Stimulated activated CD8-positive, alpha-beta memory T cell treated with anti-CD3 and anti-CD28 coated beads, Interleukin-4, amount 100 ng/mL, for 1 hour (primary cell): ENCODE measurements around the gene FAM120B.

Source experiments
- DNase-seq, 2 donors: peaks; one replicate each; pipeline ENCODE4 v3.0.0-alpha.2; 2020; ENCODE audit warnings: low read depth in 2 of 2, low spot score in 1 of 2

FAM120B gene

GRCh38 chr6:170355661-170356060 is 49.1 kb downstream of the FAM120B start:
- no peak for DNase-seq

- DNase-seq = no peak
Observed at GRCh38 chr6:170357812-170358211, 51.3 kb downstream of the FAM120B start.

DNA sequence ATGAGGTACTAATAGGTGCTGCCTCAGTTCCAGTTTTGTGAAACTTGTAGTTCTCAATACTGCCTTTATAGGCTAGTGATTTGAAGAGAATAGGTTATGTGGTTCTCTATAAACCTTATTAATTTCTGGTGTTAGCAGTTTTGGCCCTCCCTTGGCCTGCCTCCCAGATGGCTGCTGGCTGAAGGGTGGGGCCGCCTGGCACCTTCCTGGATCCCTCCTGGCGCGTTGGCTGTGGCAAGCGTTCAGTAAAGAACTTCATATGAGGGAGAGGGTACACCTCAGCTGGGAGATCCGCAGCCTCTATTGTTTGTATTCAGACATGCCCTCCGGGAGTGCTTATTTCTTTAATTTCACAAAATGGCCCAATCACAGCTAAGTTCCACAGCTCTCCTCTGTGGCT is 51.9 kb downstream of the FAM120B start:
- DNase-seq = no peak

- DNase-seq = no peak
Observed at GRCh38 chr6:170360476-170360875, 53.9 kb downstream of the FAM120B start.

DNA sequence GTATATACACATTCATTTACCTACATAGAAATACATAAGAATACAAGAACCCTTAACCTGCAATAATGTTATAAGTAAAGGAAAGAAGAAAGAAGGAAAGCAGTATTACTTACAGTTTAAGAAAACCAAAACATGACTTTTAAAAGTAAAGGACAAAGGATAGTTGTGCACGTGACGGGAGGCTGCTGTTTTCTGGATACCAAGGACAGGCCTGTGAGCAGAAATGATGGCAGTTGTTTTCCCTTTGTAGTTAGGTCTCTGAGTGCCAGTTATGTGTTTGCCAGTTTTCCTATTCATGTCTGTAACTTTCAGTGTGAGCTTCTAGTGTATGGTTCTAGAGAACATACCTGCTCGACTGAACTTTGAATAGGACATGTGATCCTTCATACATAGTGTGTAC is 54.8 kb downstream of the FAM120B start:
- DNase-seq = no peak

DNA sequence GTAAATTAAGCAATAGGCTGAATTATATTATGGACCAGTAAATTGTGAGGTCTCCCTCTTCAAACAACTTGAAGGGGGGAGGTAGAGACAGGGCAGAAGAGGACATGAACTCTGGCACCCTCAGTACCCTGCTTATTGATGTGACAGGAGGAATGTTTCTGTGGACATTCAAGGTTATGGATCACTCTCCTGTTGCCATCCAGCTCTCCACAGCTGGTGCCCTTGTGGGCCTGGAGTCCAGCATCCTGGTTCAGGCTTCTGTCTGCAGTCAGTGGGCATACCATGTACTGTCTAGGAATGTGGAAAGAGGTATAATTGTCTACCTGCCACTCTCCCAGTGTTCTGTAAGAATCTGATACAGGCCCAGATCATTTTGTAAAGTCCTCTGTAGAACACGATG is 55.6 kb downstream of the FAM120B start:
- no peak for DNase-seq

DNA sequence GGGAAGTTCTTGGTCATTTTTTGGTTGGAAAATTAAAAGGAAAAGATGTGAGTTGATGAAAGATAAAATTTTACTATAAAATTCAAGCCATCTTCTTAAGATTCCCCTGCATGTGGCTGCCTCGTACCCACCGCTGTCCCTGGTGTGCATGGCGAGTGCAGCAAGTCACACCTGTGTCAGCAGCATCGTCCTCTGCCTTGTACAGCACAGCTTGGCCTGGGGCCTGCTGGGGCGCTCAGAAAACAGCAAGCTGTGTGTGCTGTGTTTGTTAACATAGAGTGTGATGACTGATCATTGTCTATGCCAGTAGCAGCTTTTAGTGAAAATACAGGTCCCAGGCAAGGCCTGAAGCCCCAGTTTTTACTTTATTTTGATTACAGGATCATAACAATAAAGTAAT is 56.7 kb downstream of the FAM120B start:
- DNase-seq = no peak

GRCh38 chr6:170365121-170365520 is 58.6 kb downstream of the FAM120B start:
- no peak for DNase-seq

DNA sequence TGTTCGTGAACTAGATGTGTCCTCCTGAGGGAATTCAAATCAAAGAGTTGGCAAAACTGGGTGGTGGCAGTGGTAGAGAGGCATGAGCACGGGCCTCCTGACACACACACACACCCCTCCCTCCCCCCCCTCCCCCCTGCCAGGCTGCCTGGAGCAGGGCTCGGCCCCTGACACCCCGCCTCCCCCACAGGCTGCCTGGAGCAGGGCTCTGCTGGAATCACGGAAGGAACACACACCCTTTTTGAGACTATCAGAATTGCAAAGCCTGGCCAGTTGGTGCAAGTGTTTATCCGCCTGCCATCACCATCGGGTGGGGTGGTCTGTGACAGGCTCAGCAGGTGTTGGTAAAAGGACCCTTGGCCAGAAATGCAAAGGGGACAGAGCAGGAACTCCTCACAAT is 59.0 kb downstream of the FAM120B start:
- DNase-seq = no peak

DNA sequence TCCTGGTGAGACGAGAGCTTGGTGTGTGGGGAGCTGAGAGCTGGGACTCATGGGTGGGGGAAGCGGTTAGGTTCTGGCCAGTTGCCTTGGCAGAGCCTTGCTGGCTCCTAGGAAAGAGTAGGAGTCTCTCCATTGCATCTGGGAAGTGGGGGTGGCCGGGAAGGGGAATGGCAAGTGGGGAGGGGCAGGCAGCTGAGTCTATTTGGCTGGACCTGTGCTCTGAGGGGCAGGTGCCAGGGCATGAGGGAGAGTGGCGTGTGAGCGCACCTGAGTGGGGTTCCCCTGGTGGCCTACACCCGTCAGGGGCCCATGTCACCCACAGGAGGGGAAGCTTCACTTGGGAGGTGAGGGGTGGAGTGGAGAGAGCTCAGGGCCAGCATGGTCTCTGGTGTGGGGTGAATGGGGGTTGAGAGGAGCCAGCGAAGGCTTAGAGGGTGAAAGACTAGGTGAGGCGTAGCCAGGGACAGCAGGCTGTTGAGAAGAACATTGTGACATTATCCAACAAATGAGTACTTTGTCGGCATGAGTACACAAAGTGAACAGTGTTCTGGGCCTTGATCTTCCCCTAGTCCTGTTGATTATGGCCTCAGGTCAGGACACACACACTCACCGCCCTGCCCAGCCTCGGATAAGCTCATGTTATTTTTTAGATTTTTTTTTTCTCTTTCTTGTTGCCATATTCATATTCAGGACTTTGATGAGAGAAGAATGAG is 59.8 kb downstream of the FAM120B start:
- no peak for DNase-seq

GRCh38 chr6:170367241-170367640 is 60.7 kb downstream of the FAM120B start:
- no peak for DNase-seq

- no peak for DNase-seq
Observed at GRCh38 chr6:170368544-170368943, 62.0 kb downstream of the FAM120B start.

GRCh38 chr6:170369403-170369802 is 62.8 kb downstream of the FAM120B start:
- DNase-seq = no peak

DNA sequence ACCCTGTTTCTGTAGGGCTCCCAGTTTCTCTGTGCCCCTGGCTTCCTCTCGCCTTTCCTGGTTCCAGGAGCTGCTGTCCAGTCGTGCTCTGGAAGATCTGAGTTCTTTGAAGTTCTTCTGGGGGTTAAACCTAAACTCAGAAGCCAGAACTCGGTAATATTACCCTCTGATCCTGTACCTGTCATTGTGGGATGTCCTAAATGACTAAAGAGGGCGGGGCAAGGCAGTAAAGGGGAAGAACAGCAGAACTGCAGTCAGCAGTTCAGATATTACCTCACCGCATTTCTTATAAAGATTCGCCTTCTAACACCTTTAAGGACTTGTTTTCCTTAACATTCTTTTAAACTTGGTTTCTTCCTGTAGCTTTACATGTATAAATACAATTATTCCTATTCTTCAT is 63.9 kb downstream of the FAM120B start:
- DNase-seq = no peak

GRCh38 chr6:170371080-170371479 is 64.5 kb downstream of the FAM120B start:
- DNase-seq = no peak

DNA sequence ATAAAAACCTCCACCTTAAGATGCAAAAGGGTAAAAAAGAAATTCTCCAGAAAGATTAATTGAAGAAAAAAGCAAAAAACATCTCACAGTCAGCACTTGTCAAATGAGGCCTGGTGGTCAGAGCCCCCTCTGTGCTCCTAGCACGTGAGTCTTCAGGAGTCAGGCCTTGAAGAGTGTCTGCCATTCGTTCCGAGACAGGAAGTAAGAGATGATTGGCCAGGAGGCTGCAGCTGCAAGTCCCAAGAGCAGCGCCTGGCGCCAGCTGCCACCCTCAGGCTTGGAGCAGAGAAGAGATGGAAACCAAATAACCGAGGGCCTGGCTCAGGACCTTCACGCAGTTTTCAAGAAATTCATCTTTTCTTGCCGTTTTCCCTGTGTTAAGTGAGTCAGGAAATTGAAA is 65.0 kb downstream of the FAM120B start:
- no peak for DNase-seq

DNA sequence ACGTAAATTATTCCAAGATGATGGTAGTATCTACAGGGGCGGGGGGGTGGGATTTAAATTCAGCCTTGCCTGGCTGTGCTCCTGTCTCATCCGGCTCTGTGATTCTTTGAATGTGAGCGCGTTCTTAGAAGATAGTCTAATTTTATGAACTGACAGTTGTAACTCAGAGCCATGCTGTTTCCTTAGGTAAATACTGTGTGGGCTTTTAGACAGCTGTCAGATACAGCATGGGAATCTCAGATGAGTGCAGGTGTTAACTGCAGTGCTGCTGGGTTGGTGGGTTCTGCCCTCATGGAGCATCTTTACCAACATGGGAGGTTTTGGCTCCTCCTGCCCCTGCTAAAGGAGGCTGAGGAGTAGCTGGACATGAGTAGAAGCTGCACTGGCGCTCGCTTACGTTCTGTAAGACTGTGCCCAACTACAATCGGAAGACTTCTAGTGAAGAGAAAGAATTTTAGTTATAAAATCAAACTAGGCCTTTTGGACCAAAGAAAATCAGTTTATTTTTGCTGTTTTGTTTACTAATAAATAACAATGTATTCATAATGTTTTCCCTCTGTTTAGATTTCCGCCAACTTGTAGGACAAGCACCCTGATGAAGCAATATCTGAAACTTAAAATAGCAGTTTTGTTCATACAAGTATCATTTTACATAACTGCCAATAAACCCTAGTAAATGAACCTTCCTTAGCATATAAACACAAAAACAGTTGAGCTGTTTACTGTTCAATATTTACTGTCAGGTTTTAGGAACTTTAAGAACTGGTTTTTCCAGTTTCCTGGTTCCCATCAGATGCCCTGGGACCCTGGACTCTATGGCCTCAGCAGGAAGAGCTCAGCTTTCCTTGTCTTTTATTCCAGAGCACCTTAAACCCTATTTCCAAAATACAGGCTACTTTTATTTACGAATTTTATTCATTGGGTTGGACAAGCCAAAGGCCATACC is 66.1 kb downstream of the FAM120B start:
- DNase-seq = no peak

GRCh38 chr6:170374571-170375444 is 68.2 kb downstream of the FAM120B start:
- DNase-seq = no peak

DNA sequence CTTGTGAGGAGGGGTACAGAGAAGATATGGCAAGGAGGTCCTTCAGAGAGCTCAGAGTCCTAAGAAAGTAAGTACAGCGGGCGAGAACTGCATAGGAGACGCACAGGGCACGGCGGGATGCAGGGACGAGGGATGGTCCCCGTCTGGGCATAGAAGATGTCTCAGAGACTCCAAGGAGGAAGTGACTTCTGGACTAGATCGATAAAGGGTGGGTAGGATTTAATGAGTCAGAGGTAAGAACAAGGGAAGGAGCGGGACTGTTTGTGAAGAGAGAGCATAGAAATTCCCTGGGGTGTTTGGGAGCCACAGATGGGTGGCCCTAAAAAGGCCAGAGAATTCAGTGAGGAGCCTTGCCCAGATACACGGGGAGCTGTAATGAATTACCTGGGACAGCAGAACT is 69.1 kb downstream of the FAM120B start:
- no peak for DNase-seq

DNA sequence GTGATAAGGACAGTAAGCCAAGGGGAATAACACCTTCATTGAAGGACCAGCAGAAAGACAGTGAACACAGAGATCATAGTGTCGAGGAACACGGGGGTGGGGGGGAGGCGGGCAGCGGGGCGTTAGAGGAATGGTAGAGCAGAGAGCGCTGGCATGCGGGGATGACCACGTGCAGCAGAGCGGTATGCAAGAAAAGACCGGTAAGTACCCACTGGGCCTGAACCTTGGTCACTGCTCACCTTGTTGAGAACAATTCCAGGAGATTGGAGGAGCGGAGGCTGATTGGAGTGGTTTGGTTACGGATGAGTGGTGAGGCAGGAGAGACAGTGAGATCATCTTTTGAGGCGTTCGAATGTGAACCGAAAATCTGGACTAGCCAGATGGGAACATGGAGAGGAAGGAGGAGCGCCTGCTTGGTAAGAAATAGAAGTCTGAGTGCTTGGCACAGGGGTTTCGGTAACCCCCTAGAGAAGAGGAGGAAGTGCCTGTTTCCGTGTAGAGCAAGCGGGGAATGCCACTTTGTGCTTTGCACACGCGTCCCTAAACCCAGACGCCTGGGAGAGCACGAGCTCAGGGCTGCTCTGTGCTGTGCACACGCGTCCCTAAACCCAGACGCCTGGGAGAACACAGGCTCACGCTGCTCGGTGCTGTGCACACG is 70.0 kb downstream of the FAM120B start:
- no peak for DNase-seq

DNA sequence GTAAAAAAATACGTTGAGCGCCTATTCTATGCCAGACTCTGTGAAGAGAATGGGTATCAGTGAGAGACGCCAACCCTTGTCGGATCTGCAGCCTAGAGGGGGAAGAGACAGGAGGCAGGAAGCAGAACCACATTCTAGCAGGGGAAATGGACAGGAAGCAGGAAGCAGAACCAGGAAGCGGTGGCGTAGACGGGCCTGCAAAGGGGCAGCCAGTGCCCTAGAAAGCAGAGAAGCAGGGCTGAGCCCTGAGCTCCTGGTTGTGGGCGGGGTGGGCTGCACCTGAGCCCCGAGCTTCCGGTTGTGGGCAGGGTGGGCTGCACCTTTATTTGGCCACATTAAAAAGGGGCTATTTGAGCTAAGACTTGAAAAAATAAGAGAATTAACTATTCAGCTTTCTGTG is 71.9 kb downstream of the FAM120B start:
- DNase-seq = no peak
